HCT116 (cell line): ENCODE measurements around the gene MMP15. TPM values are rescaled to one million over a fixed set of nuclear protein-coding genes. Genes with fewer than 3 reads are reported as not detected.

Source experiments
- ATAC-seq: fragments of 200-7000 bp; cut with Tn5 transposase; 2 replicates; pipeline ENCODE4 v1.9.1; 2020; ENCODE audit warnings: mild to moderate bottlenecking, moderate library complexity
- BruUV-seq: library from RNA; stranded (reverse); fragments of 400-500 nt; replicated peaks from 2 replicates; lab custom pipeline; 2021; lab: Mats Ljungman, UMichigan
- CTCF ChIA-PET: fragments of 300-600 bp; sonication (Branson Sonifier 250); formaldehyde crosslinking; loops from one replicate; lab custom pipeline; 2021; ENCODE audit warnings: antibody characterized with exemption; lab: Charles Lee
- POLR2A ChIA-PET: fragments of 300-600, 350-600 bp; sonication (Branson Sonifier 250); formaldehyde crosslinking; loops from one replicate; lab custom pipeline; 2021; ENCODE audit warnings: antibody characterized with exemption; lab: Charles Lee
- RAD21 ChIA-PET, 2 experiments: fragments of 300-600 bp; sonication (Branson Sonifier 250); formaldehyde crosslinking; loops; one replicate each; lab custom pipeline; 2023; ENCODE audit warnings: low total read pairs in 2 of 2; ENCODE audit not compliant: uncharacterized antibody in 2 of 2, unreplicated experiment in 2 of 2, low non-redundant PET in 1 of 2; lab: Charles Lee
- DNase-seq: peaks from one replicate; pipeline ENCODE4 v3.0.0-alpha.2; 2010; ENCODE audit warnings: low read depth, low spot score
- H2AFZ ChIP-seq: fragments of 200-600 bp; shearing (Covaris generic), sonication (generic); 2 replicates; pipeline ENCODE4 v1.6.1; 2017; ENCODE audit warnings: low read depth, mixed run types, mixed read lengths, antibody characterized with exemption, low read length; ENCODE audit not compliant: poor library complexity, severe bottlenecking
- H3K27ac ChIP-seq: 2 replicates; pipeline ENCODE4 v1.5.1; 2012; ENCODE audit warnings: low read depth, low read length
- H3K27me3 ChIP-seq: fragments of 200-600 bp; sonication (generic); 2 replicates; pipeline ENCODE4 v1.6.1; 2016; ENCODE audit warnings: mixed run types, low read length, mixed read lengths; ENCODE audit not compliant: insufficient read depth
- H3K36me3 ChIP-seq, 2 experiments: fragments of 200-500 bp in 1 of 2; fragments of 200-600 bp in 1 of 2; sonication (Bioruptor generic) in 1 of 2; sonication (generic) in 1 of 2; 2 replicates each; pipeline versions ENCODE4 v1.5.1 to v1.6.1; 2014 to 2016; ENCODE audit warnings: low read length in 2 of 2, inconsistent platforms in 1 of 2, mixed read lengths in 1 of 2, mixed run types in 1 of 2; ENCODE audit not compliant: insufficient read depth in 2 of 2, control insufficient read depth in 1 of 2
- H3K4me1 ChIP-seq, 2 experiments: fragments of 200-600 bp in 1 of 2; sonication (generic) in 1 of 2; 2 replicates each; pipeline versions ENCODE4 v1.5.1 to v1.6.1; 2012 to 2017; ENCODE audit warnings: low read length in 2 of 2, inconsistent platforms in 1 of 2, mild to moderate bottlenecking in 1 of 2, mixed read lengths in 1 of 2, mixed run types in 1 of 2, moderate library complexity in 1 of 2; ENCODE audit not compliant: insufficient read depth in 2 of 2, control insufficient read depth in 1 of 2
- H3K4me2 ChIP-seq: fragments of 200-600 bp; sonication (generic); 2 replicates; pipeline ENCODE4 v1.6.1; 2017; ENCODE audit warnings: mixed run types, low read length, mixed read lengths
- H3K4me3 ChIP-seq, 2 experiments: fragments of 200-600 bp in 1 of 2; sonication (generic) in 1 of 2; replicated peaks in 1 of 2; 2 replicates each; pipeline ENCODE4 v1.5.1; 2011 to 2016; ENCODE audit warnings: low read length in 2 of 2, control low read depth in 1 of 2, low read depth in 1 of 2, mild to moderate bottlenecking in 1 of 2, mixed read lengths in 1 of 2, mixed run types in 1 of 2
- H3K79me2 ChIP-seq: fragments of 200-600 bp; sonication (generic); 2 replicates; pipeline ENCODE4 v1.6.1; 2017; ENCODE audit warnings: mild to moderate bottlenecking, mixed run types, low read length, moderate library complexity, mixed read lengths; ENCODE audit not compliant: insufficient read depth
- H3K9ac ChIP-seq: fragments of 200-600 bp; sonication (generic); 2 replicates; pipeline ENCODE4 v1.6.1; 2016; ENCODE audit warnings: low read length, mixed read lengths
- H3K9me2 ChIP-seq: fragments of 200-600 bp; sonication (generic), shearing (Covaris generic); 2 replicates; pipeline ENCODE4 v1.6.1; 2017; ENCODE audit warnings: mixed run types, mild to moderate bottlenecking, moderate library complexity; ENCODE audit not compliant: insufficient read depth
- H3K9me3 ChIP-seq, 2 experiments: fragments of 200-500 bp in 1 of 2; fragments of 200-600 bp in 1 of 2; sonication (Bioruptor generic) in 1 of 2; sonication (generic) in 1 of 2; 2 replicates each; pipeline ENCODE4 v1.6.1; 2014 to 2017; ENCODE audit warnings: low read length in 2 of 2, mixed read lengths in 2 of 2, inconsistent platforms in 1 of 2, low read depth in 1 of 2, mild to moderate bottlenecking in 1 of 2, mixed run types in 1 of 2, moderate library complexity in 1 of 2; ENCODE audit not compliant: control insufficient read depth in 1 of 2, insufficient read depth in 1 of 2
- H4K20me1 ChIP-seq: fragments of 200-600 bp; sonication (generic), shearing (Covaris generic); 2 replicates; pipeline ENCODE4 v1.6.1; 2017; ENCODE audit warnings: mixed run types, mild to moderate bottlenecking, moderate library complexity; ENCODE audit not compliant: insufficient read depth
- CBX3 ChIP-seq: IDR thresholded peaks from 2 replicates; pipeline ENCODE4 v1.6.1; 2012; ENCODE audit warnings: low read depth
- CEBPB ChIP-seq: IDR thresholded peaks from 2 replicates; pipeline ENCODE4 v1.6.1; 2012; ENCODE audit warnings: low read depth
- CTCF ChIP-seq, 3 experiments: fragments of 200-600 bp in 1 of 3; sonication (generic) in 1 of 3; IDR thresholded peaks in 2 of 3; conservative IDR thresholded peaks in 1 of 3; 2 replicates each; pipeline ENCODE4 v1.5.1; 2012 to 2017; ENCODE audit warnings: low read depth in 2 of 3, low read length in 2 of 3, antibody characterized with exemption in 1 of 3, borderline replicate concordance in 1 of 3, control low read depth in 1 of 3, mild to moderate bottlenecking in 1 of 3, mixed read lengths in 1 of 3, mixed run types in 1 of 3, moderate library complexity in 1 of 3; ENCODE audit not compliant: insufficient read depth in 1 of 3
- EGR1 ChIP-seq: IDR thresholded peaks from 2 replicates; pipeline ENCODE4 v1.6.1; 2012; ENCODE audit warnings: low read depth
- ELF1 ChIP-seq: IDR thresholded peaks from 2 replicates; pipeline ENCODE4 v1.6.1; 2012; ENCODE audit warnings: low read depth, borderline replicate concordance
- EZH2 ChIP-seq: fragments of 200-600 bp; sonication (generic); IDR thresholded peaks from 2 replicates; pipeline ENCODE4 v1.6.1; 2017; ENCODE audit warnings: antibody characterized with exemption, mixed run types
- EZH2phosphoT487 ChIP-seq: fragments of 200-600 bp; IDR thresholded peaks from 2 replicates; pipeline ENCODE4 v1.6.1; 2018; ENCODE audit warnings: antibody characterized with exemption, borderline replicate concordance
- FOSL1 ChIP-seq: IDR thresholded peaks from 2 replicates; pipeline ENCODE4 v1.6.1; 2012; ENCODE audit warnings: low read depth
- JUND ChIP-seq: IDR thresholded peaks from 2 replicates; pipeline ENCODE4 v1.6.1; 2012
- POLR2A ChIP-seq: IDR thresholded peaks from 2 replicates; pipeline ENCODE4 v1.7.0; 2011; ENCODE audit warnings: borderline replicate concordance; ENCODE audit not compliant: insufficient read depth, insufficient read length; ENCODE audit errors: extremely low read depth
- POLR2AphosphoS5 ChIP-seq: IDR thresholded peaks from 2 replicates; pipeline ENCODE4 v1.6.1; 2011; ENCODE audit warnings: mild to moderate bottlenecking, low read depth, low read length, moderate library complexity
- RAD21 ChIP-seq: IDR thresholded peaks from 2 replicates; pipeline ENCODE4 v1.6.1; 2012; ENCODE audit warnings: low read depth, mild to moderate bottlenecking
- REST ChIP-seq: IDR thresholded peaks from 2 replicates; pipeline ENCODE4 v1.6.1; 2012; ENCODE audit warnings: low read depth
- SP1 ChIP-seq: IDR thresholded peaks from 2 replicates; pipeline ENCODE4 v1.6.1; 2012; ENCODE audit warnings: low read depth
- SRF ChIP-seq: IDR thresholded peaks from 2 replicates; pipeline ENCODE4 v1.6.1; 2012; ENCODE audit warnings: low read depth
- TCF7L2 ChIP-seq: IDR thresholded peaks from 2 replicates; pipeline ENCODE4 v1.7.0; 2011; ENCODE audit warnings: borderline replicate concordance, inconsistent platforms; ENCODE audit not compliant: insufficient read depth, insufficient read length; ENCODE audit errors: extremely low read depth
- YY1 ChIP-seq: IDR thresholded peaks from 2 replicates; pipeline ENCODE4 v1.6.1; 2011; ENCODE audit warnings: low read length, low read depth, moderate library complexity, mild to moderate bottlenecking; ENCODE audit not compliant: insufficient replicate concordance; ENCODE audit errors: extremely low read depth
- ZFX ChIP-seq: fragments of 450-650 bp; IDR thresholded peaks from 2 replicates; pipeline ENCODE4 v1.6.1; 2017
- intact Hi-C: fragments of 100-400 bp; cut with micrococcal nuclease; formaldehyde crosslinking; loops from 2 replicates; pipeline ENCODE4 v1.10.0; 2022
- total RNA-seq: library from RNA; stranded (reverse); gene quantifications from one replicate; pipeline ENCODE4 v1.2.1, GENCODE V29; 2021; ENCODE audit not compliant: unreplicated experiment
- TF ChIP-seq, protein P1 (sequence below): IDR thresholded peaks from 2 replicates; pipeline ENCODE4 v1.6.1; 2011; ENCODE audit warnings: mild to moderate bottlenecking, low read length, moderate library complexity; ENCODE audit not compliant: insufficient replicate concordance; ENCODE audit errors: extremely low read depth
- TF ChIP-seq, protein P2 (sequence below): IDR thresholded peaks from 2 replicates; pipeline ENCODE4 v1.6.1; 2012

MMP15 gene
- total RNA-seq, 1 experiment from 2014 or later: 38.5 TPM

GRCh38 chr16:58070585-58070984 is 45.0 kb downstream of the MMP15 start:
- no peaks in the 10 kb centered on the region for H3K9me3 ChIP-seq
- no peak overlapping the region for H2AFZ ChIP-seq
- no peak overlapping the region for H3K4me3 ChIP-seq
- no peaks in the 10 kb centered on the region for H3K9me2 ChIP-seq
- H3K79me2 ChIP-seq: no peaks in the 10 kb centered on the region
- intact Hi-C loops: no loop called here
- ChIA-PET CTCF (no interaction called here), POLR2A (no interaction called here), RAD21 (no interaction called here)
- DNase-seq (no peak), ATAC-seq (no peak; the same call in 1 of the 2 replicates)
- H3K9ac ChIP-seq: no peak overlapping the region
- H3K36me3 ChIP-seq: no peaks in the 10 kb centered on the region
- H4K20me1 ChIP-seq: no peaks in the 10 kb centered on the region
- no peak overlapping the region for H3K27ac ChIP-seq
- TF ChIP-seq ELF1 (no peak), CEBPB (no peak), SRF (no peak), CBX3 (no peak), RAD21 (no peak), FOSL1 (no peak), TCF7L2 (no peak), CTCF (IDR thresholded peaks at IDR 0.05 in 2 of 3, conservative IDR thresholded peaks at IDR 0.05 in 1 of 3; ENCODE audit: borderline replicate concordance in 1 of 3, insufficient read depth in 1 of 3, low read depth in 2 of 3, low read length in 2 of 3) (no peak), POLR2AphosphoS5 (no peak), POLR2A (no peak), YY1 (no peak), EZH2 (no peak), EZH2phosphoT487 (no peak), ZFX (no peak), JUND (no peak), SP1 (no peak), EGR1 (no peak), REST (no peak)
- TF ChIP-seq, protein P1, sequence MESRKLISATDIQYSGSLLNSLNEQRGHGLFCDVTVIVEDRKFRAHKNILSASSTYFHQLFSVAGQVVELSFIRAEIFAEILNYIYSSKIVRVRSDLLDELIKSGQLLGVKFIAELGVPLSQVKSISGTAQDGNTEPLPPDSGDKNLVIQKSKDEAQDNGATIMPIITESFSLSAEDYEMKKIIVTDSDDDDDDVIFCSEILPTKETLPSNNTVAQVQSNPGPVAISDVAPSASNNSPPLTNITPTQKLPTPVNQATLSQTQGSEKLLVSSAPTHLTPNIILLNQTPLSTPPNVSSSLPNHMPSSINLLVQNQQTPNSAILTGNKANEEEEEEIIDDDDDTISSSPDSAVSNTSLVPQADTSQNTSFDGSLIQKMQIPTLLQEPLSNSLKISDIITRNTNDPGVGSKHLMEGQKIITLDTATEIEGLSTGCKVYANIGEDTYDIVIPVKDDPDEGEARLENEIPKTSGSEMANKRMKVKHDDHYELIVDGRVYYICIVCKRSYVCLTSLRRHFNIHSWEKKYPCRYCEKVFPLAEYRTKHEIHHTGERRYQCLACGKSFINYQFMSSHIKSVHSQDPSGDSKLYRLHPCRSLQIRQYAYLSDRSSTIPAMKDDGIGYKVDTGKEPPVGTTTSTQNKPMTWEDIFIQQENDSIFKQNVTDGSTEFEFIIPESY: no peak
- TF ChIP-seq, protein P2, sequence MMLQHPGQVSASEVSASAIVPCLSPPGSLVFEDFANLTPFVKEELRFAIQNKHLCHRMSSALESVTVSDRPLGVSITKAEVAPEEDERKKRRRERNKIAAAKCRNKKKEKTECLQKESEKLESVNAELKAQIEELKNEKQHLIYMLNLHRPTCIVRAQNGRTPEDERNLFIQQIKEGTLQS: no peak
- H3K4me2 ChIP-seq: no peak overlapping the region
- no peaks in the 10 kb centered on the region for H3K4me1 ChIP-seq
- no peaks in the 10 kb centered on the region for H3K27me3 ChIP-seq
- BruUV-seq: no TSS peak
